Measurements from ENCODE around the gene ARHGAP12. TPM values are rescaled to one million over a fixed set of nuclear protein-coding genes. Genes with fewer than 3 reads are reported as not detected.

ARHGAP12 gene
- total RNA-seq, 2 experiments from 2014 or later: 5.5 to 6.4 TPM

- DNase-seq (no peak), ATAC-seq (no peak)
- intact Hi-C loops (cut with DNase I, micrococcal nuclease): loop anchor here (5.0 to 10.0 kb wide), 6 partner anchors 166 to 729 kb away; partner anchors contain the start of genes ARHGAP12 (in 1 of the 2), KIF5B (in 1 of the 2), ZEB1 (in 1 of the 2) and ZNF438 (in 1 of the 2)
- ChIA-PET POLR2A (no interaction called here), CTCF (interaction anchor here (0.6 to 1.7 kb wide), 3 partner anchors 8 to 16 kb away, joined by 3 to 6 read pairs (median 5); no protein-coding TSS in a partner anchor)
- peaks cover 15% of the 10 kb centered on the region for H3K4me1 Mint-ChIP-seq
- peaks cover 3% of the 10 kb centered on the region for H3K36me3 Mint-ChIP-seq (ENCODE audit: low read depth)
- H3K27ac Mint-ChIP-seq: peak overlapping the region; percentile 94
- H3K4me3 Mint-ChIP-seq: peak overlapping the region; percentile 91
- no peaks in the 10 kb centered on the region for H3K9me3 Mint-ChIP-seq (ENCODE audit: low read depth)
- H3K27me3 Mint-ChIP-seq: no peaks in the 10 kb centered on the region
Observed at GRCh38 chr10:31761156-31761555, 167.5 kb downstream of the ARHGAP12 start.

- ChIA-PET CTCF (interaction anchor here (1.4 to 1.7 kb wide), 2 partner anchors 9 to 16 kb away, joined by 5 to 6 read pairs; no protein-coding TSS in a partner anchor), POLR2A (no interaction called here)
- ATAC-seq (no peak), DNase-seq (no peak)
- intact Hi-C loops (cut with DNase I, micrococcal nuclease): loop anchor here (1.0 to 10.0 kb wide), 12 partner anchors 15 to 1059 kb away; partner anchors contain the start of genes ARHGAP12 (in 1 of the 2), KIF5B (in 1 of the 2), ZEB1 (in 1 of the 2) and ZNF438 (in 1 of the 2)
- Mint-ChIP-seq H3K27ac (peak overlapping the region; percentile 94), H3K27me3 (no peaks in the 10 kb centered on the region), H3K4me3 (peak overlapping the region; percentile 91), H3K4me1 (peaks cover 15% of the 10 kb centered on the region), H3K36me3 (ENCODE audit: low read depth) (peaks cover 3% of the 10 kb centered on the region), H3K9me3 (ENCODE audit: low read depth) (no peaks in the 10 kb centered on the region)
Observed at GRCh38 chr10:31760674-31761081, 168.0 kb downstream of the ARHGAP12 start.

DNA sequence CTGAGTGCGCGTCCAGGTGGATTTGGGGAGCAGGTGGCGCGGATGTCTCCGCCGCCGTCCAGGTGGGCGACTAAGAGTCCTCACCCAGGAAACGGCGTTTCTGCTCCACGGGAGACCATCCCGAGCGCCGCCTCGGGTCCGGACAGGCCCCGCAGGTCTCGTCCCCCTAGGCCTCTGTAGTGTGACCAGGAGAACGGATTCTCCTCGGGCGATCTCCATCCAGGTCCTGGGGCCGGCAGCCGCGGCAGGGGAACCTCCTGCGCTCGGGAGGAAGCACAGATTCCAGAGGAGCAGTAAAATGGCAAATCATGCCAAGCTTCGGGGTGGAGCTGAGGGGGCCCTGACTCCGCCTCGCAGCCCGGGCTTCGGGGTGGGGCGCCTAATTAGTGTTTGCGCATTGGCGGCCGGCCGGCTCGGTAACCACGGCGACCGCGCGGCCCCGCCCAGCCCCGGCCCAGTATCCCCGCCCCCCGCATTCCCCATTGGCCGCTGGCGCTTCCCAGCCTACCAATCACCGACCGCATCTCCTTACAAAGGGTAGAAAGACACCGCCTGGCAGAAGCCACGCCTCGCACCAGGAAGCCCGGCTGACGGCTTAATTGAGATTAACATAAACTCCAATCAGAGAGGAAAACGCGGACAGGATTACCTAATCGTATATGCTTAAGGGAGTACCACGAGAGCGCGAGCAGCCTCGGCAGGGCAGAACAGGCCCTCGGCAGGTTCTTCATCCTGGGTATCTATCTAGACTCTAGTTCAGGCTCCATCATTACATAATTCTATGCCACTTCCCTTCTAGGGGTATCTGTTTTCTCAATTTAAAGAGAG is 168.6 kb downstream of the ARHGAP12 start:
- DNase-seq (peak; percentile 97), ATAC-seq (peak; percentile 94)
- peaks cover 3% of the 10 kb centered on the region for H3K36me3 Mint-ChIP-seq (ENCODE audit: low read depth)
- peak overlapping the region; percentile 91 for H3K4me3 Mint-ChIP-seq
- H3K9me3 Mint-ChIP-seq (ENCODE audit: low read depth): no peaks in the 10 kb centered on the region
- ChIA-PET POLR2A (interaction anchor here (0.5 to 1.0 kb wide), 4 partner anchors 10 to 728 kb away, joined by 3 to 12 read pairs (median 5); no protein-coding TSS in a partner anchor), CTCF (interaction anchor here (0.6 to 1.7 kb wide), 3 partner anchors 9 to 669 kb away, joined by 3 to 6 read pairs (median 5); no protein-coding TSS in a partner anchor)
- H3K4me1 Mint-ChIP-seq: peaks cover 15% of the 10 kb centered on the region
- peak overlapping the region; percentile 94 for H3K27ac Mint-ChIP-seq
- intact Hi-C loops (cut with DNase I, micrococcal nuclease): loop anchor here (1.0 to 10.0 kb wide), 13 partner anchors 15 to 1059 kb away; partner anchors contain the start of genes ARHGAP12 (in 1 of the 2), KIF5B (in 1 of the 2), ZEB1 (in 1 of the 2) and ZNF438 (in 1 of the 2)
- H3K27me3 Mint-ChIP-seq: no peaks in the 10 kb centered on the region

DNA sequence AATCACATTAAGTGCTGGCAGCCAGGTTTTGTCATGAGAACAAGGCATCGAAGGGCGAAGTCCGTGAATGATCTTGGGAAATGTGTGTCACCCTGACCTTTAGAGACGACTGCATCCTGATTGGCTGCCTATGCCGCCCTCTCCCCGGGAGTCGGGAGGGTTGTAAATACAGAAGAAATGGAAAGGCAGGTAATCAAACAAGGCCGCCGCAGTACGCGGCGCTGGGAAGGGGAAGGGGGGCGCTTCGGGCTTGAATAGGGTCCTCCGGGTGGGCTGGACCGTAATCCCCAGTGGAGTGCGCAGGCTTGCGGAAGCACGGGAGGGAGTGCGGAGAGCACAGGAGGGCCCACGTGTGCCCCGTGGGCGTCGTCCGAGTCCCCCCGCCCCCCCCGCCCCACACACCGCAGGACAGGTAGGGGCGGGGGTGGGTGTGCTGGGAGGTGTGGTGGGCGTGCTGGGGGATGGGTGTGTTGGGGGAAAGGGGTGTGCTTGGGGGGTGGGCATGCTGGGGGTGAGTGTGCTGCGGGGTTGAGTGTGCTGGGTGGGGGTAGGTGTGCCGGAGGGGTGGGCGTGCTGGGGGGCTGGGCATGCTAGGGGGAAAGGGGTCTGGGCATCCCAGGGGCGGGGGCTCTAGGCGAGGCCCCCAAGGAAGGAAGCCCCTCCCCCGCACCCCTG is 169.4 kb downstream of the ARHGAP12 start:
- DNase-seq (peak; percentile 85), ATAC-seq (peak; percentile 39)
- peaks cover 15% of the 10 kb centered on the region for H3K4me1 Mint-ChIP-seq
- H3K36me3 Mint-ChIP-seq (ENCODE audit: low read depth): peaks cover 3% of the 10 kb centered on the region
- CTCF ChIA-PET: no interaction called here
- POLR2A ChIA-PET: interaction anchor here (1.0 to 2.0 kb wide), 2 partner anchors 13 kb away, joined by 6 to 12 read pairs; no protein-coding TSS in a partner anchor
- peak overlapping the region; percentile 95 for H3K27ac Mint-ChIP-seq
- no peaks in the 10 kb centered on the region for H3K27me3 Mint-ChIP-seq
- intact Hi-C loops (cut with DNase I, micrococcal nuclease): loop anchor here in 1 of 2 experiments (10.0 kb wide), 1 partner anchor 596 kb away; no protein-coding TSS in a partner anchor
- H3K9me3 Mint-ChIP-seq (ENCODE audit: low read depth): no peaks in the 10 kb centered on the region
- peak overlapping the region; percentile 91 for H3K4me3 Mint-ChIP-seq

GRCh38 chr10:31758495-31758894 is 170.1 kb downstream of the ARHGAP12 start:
- CTCF ChIA-PET: no interaction called here
- H3K27me3 Mint-ChIP-seq: no peaks in the 10 kb centered on the region
- no peaks in the 10 kb centered on the region for H3K9me3 Mint-ChIP-seq (ENCODE audit: low read depth)
- intact Hi-C loops (cut with DNase I, micrococcal nuclease): loop anchor here in 1 of 2 experiments (10.0 kb wide), 1 partner anchor 596 kb away; no protein-coding TSS in a partner anchor
- peak overlapping the region; percentile 12 for H3K4me3 Mint-ChIP-seq
- H3K27ac Mint-ChIP-seq: peak overlapping the region; percentile 25
- DNase-seq (no peak), ATAC-seq (no peak)
- peaks cover 2% of the 10 kb centered on the region for H3K36me3 Mint-ChIP-seq (ENCODE audit: low read depth)
- peaks cover 15% of the 10 kb centered on the region for H3K4me1 Mint-ChIP-seq
- POLR2A ChIA-PET: interaction anchor here (2.0 kb wide), 1 partner anchor 13 kb away, joined by 6 read pairs; no protein-coding TSS in a partner anchor

GRCh38 chr10:31757831-31758230 is 170.8 kb downstream of the ARHGAP12 start:
- Mint-ChIP-seq H3K27me3 (no peaks in the 10 kb centered on the region), H3K27ac (no peak overlapping the region), H3K36me3 (ENCODE audit: low read depth) (peaks cover 2% of the 10 kb centered on the region), H3K4me1 (peaks cover 15% of the 10 kb centered on the region), H3K4me3 (no peak overlapping the region), H3K9me3 (ENCODE audit: low read depth) (no peaks in the 10 kb centered on the region)
- CTCF ChIA-PET: interaction anchor here (0.6 to 1.4 kb wide), 3 partner anchors 13 to 981 kb away, joined by 3 to 4 read pairs (median 3); no protein-coding TSS in a partner anchor
- POLR2A ChIA-PET: interaction anchor here (2.0 kb wide), 1 partner anchor 12 kb away, joined by 6 read pairs; no protein-coding TSS in a partner anchor
- intact Hi-C loops (cut with DNase I, micrococcal nuclease): loop anchor here in 1 of 2 experiments (10.0 kb wide), 1 partner anchor 597 kb away; no protein-coding TSS in a partner anchor
- no peak for ATAC-seq
- no peak for DNase-seq

DNA sequence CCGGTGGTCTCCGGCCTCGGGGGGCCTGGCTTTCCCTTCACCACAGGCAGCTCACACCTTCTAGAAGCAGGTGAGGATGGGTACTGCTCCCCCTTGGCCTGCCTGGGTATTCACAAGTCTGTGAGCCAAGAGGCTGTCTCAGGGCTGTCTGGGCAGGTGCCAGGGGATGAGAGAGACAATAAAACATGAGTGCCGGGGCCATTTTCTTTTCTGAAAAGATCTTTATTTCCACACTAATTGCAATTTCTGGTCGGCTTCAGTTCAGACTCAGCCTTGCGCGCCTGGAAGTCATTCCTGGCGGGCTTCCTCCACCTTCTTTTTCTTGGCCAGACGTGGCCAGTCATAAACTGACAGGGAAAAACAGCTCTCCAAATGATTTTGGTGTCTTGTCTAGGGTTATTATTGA is 171.2 kb downstream of the ARHGAP12 start:
- Mint-ChIP-seq H3K27me3 (no peaks in the 10 kb centered on the region), H3K4me3 (no peak overlapping the region), H3K4me1 (peaks cover 15% of the 10 kb centered on the region), H3K27ac (peak overlapping the region; percentile 5), H3K36me3 (ENCODE audit: low read depth) (peaks cover 2% of the 10 kb centered on the region), H3K9me3 (ENCODE audit: low read depth) (no peaks in the 10 kb centered on the region)
- ATAC-seq (no peak), DNase-seq (no peak)
- CTCF ChIA-PET: interaction anchor here (0.6 to 1.4 kb wide), 4 partner anchors 12 to 981 kb away, joined by 3 to 4 read pairs (median 3); no protein-coding TSS in a partner anchor
- intact Hi-C loops (cut with DNase I, micrococcal nuclease): loop anchor here in 1 of 2 experiments (10.0 kb wide), 1 partner anchor 597 kb away; no protein-coding TSS in a partner anchor
- POLR2A ChIA-PET: interaction anchor here (2.0 kb wide), 1 partner anchor 12 kb away, joined by 6 read pairs; no protein-coding TSS in a partner anchor

GRCh38 chr10:31756729-31757110 is 171.9 kb downstream of the ARHGAP12 start:
- no peak overlapping the region for H3K4me3 Mint-ChIP-seq
- H3K4me1 Mint-ChIP-seq: peaks cover 15% of the 10 kb centered on the region
- CTCF ChIA-PET: interaction anchor here (1.0 to 1.4 kb wide), 2 partner anchors 45 to 123 kb away, joined by 3 read pairs; no protein-coding TSS in a partner anchor
- intact Hi-C loops (cut with DNase I, micrococcal nuclease): loop anchor here in 1 of 2 experiments (10.0 kb wide), 1 partner anchor 598 kb away; no protein-coding TSS in a partner anchor
- POLR2A ChIA-PET: no interaction called here
- DNase-seq: no peak
- ATAC-seq: no peak
- H3K27me3 Mint-ChIP-seq: no peaks in the 10 kb centered on the region
- H3K9me3 Mint-ChIP-seq (ENCODE audit: low read depth): no peaks in the 10 kb centered on the region
- no peak overlapping the region for H3K27ac Mint-ChIP-seq
- peaks cover 2% of the 10 kb centered on the region for H3K36me3 Mint-ChIP-seq (ENCODE audit: low read depth)

DNA sequence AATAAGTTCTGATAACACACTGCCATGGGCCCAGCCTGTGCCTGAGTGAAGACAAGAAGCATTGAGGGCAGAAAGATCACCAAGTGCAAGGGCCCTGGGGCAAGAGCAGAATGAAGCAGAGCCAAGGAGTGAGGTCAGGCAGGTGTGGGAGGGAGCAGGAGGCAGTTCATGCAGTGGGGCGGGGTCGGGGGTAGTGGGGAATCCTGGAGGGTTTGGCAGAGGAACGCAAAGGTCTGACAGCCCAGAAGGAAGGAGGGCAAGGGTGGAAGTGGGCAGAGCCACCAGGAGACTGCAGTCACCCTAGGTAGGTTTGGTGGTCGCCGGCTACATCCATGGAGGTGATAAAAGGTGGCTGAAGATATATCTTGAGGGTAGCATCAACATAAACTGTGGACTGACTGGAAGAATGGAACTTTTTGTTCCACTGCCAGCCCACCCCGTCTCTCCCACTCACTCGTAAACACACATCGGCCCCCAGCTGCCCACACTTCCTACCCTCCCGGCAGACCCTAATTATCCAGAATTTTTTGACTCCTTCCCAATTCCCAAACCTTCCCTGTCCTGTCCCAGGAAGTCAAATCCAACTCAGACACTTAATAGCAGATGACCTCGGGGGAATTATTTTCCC is 172.4 kb downstream of the ARHGAP12 start:
- Mint-ChIP-seq H3K27ac (no peak overlapping the region), H3K27me3 (no peaks in the 10 kb centered on the region), H3K36me3 (ENCODE audit: low read depth) (peaks cover 2% of the 10 kb centered on the region), H3K9me3 (ENCODE audit: low read depth) (no peaks in the 10 kb centered on the region), H3K4me3 (no peak overlapping the region), H3K4me1 (peaks cover 15% of the 10 kb centered on the region)
- intact Hi-C loops (cut with DNase I, micrococcal nuclease): loop anchor here in 1 of 2 experiments (10.0 kb wide), 1 partner anchor 599 kb away; no protein-coding TSS in a partner anchor
- ChIA-PET POLR2A (no interaction called here), CTCF (interaction anchor here (0.8 to 1.4 kb wide), 4 partner anchors 10 to 122 kb away, joined by 3 to 6 read pairs (median 4); no protein-coding TSS in a partner anchor)
- DNase-seq (no peak), ATAC-seq (no peak)

Measured in activated CD4-positive, alpha-beta T cell treated with anti-CD3 and anti-CD28 coated beads for 36 hours (primary cell).